Inflammatory macrophage (primary cell): ENCODE results near the gene SH2D7.

ENCODE experiments used
- DNase-seq, 2 donors: peaks; one replicate each; pipeline ENCODE4 v3.0.0-alpha.2; 2020 to 2022

The SH2D7 gene

GRCh38 chr15:78079298-78080087 is 12.9 kb upstream of the SH2D7 start:
- DNase-seq = no peak

- DNase-seq = no peak
Measured at GRCh38 chr15:78080088-78080460, 12.3 kb upstream of the SH2D7 start.

- peak; percentile 91 to 96 for DNase-seq
Measured at GRCh38 chr15:78082106-78082742, 10.1 kb upstream of the SH2D7 start.

GRCh38 chr15:78082743-78083110 is 9.6 kb upstream of the SH2D7 start:
- DNase-seq = no peak

GRCh38 chr15:78083186-78083585 is 9.2 kb upstream of the SH2D7 start:
- no peak for DNase-seq

- no peak for DNase-seq
Measured at GRCh38 chr15:78083687-78084448, 8.5 kb upstream of the SH2D7 start.

GRCh38 chr15:78084449-78084750 is 8.0 kb upstream of the SH2D7 start:
- DNase-seq = no peak

- no peak for DNase-seq
Measured at GRCh38 chr15:78085928-78086327, 6.4 kb upstream of the SH2D7 start.

- peak; percentile 61 to 81 for DNase-seq
Measured at GRCh38 chr15:78087951-78088772, 4.2 kb upstream of the SH2D7 start.

- DNase-seq = no peak
Measured at GRCh38 chr15:78088773-78089080, 3.6 kb upstream of the SH2D7 start.

- DNase-seq = no peak
Measured at GRCh38 chr15:78090422-78091063, 1.8 kb upstream of the SH2D7 start.

GRCh38 chr15:78093242-78094020 is 1.1 kb downstream of the SH2D7 start:
- no peak for DNase-seq

GRCh38 chr15:78097667-78098066 is 5.3 kb downstream of the SH2D7 start:
- DNase-seq = no peak

- no peak for DNase-seq
Measured at GRCh38 chr15:78098131-78098755, 5.9 kb downstream of the SH2D7 start.

GRCh38 chr15:78100886-78101285 is 8.5 kb downstream of the SH2D7 start:
- no peak for DNase-seq

GRCh38 chr15:78101423-78102105 is 9.2 kb downstream of the SH2D7 start:
- DNase-seq = no peak

GRCh38 chr15:78102211-78102610 is 9.8 kb downstream of the SH2D7 start:
- no peak for DNase-seq

- DNase-seq = no peak
Measured at GRCh38 chr15:78102741-78103140, 10.4 kb downstream of the SH2D7 start.

- peak; percentile 46 to 54 for DNase-seq
Measured at GRCh38 chr15:78103406-78104118, 11.2 kb downstream of the SH2D7 start.

GRCh38 chr15:78104119-78104479 is 11.7 kb downstream of the SH2D7 start:
- DNase-seq = no peak
